Measurements from ENCODE around the gene RSPO1. TPM values are rescaled to one million over a fixed set of nuclear protein-coding genes. Genes with fewer than 3 reads are reported as not detected.

Gene RSPO1
- total RNA-seq, 1 donor from 2014 or later = 4.3 TPM

GRCh38 chr1:37670133-37670532 lies 35.4 kb upstream of the RSPO1 start:
- ATAC-seq (no peak), DNase-seq (no peak)
- Histone ChIP-seq H3K27ac (no peak overlapping the region), H3K27me3 (ENCODE audit: low read depth) (peaks cover 12% of the 10 kb centered on the region), H3K9me3 (no peaks in the 10 kb centered on the region), H3K4me1 (no peaks in the 10 kb centered on the region), H3K36me3 (no peaks in the 10 kb centered on the region), H3K4me3 (no peak overlapping the region)
- TF ChIP-seq CTCF (IDR thresholded peaks at IDR 0.05) = no peak
- intact Hi-C loops (cut with DNase I) = no loop called here

GRCh38 chr1:37667023-37667671 lies 32.5 kb upstream of the RSPO1 start:
- ATAC-seq (no peak), DNase-seq (no peak)
- H3K27me3 ChIP-seq (ENCODE audit: low read depth) = peaks cover 12% of the 10 kb centered on the region
- H3K36me3 ChIP-seq = no peaks in the 10 kb centered on the region
- no peak overlapping the region for H3K27ac ChIP-seq
- no peak overlapping the region for H3K4me3 ChIP-seq
- intact Hi-C loops (cut with DNase I) = no loop called here
- no peaks in the 10 kb centered on the region for H3K9me3 ChIP-seq
- TF ChIP-seq CTCF (IDR thresholded peaks at IDR 0.05) = no peak
- H3K4me1 ChIP-seq = no peaks in the 10 kb centered on the region

GRCh38 chr1:37666241-37666867 lies 31.7 kb upstream of the RSPO1 start:
- H3K27me3 ChIP-seq (ENCODE audit: low read depth) = peaks cover 11% of the 10 kb centered on the region
- TF ChIP-seq CTCF (IDR thresholded peaks at IDR 0.05) = no peak
- no peak for DNase-seq
- H3K9me3 ChIP-seq = no peaks in the 10 kb centered on the region
- no peak overlapping the region for H3K27ac ChIP-seq
- no peak overlapping the region for H3K4me3 ChIP-seq
- no peak for ATAC-seq
- H3K4me1 ChIP-seq = no peaks in the 10 kb centered on the region
- intact Hi-C loops (cut with DNase I) = no loop called here
- no peaks in the 10 kb centered on the region for H3K36me3 ChIP-seq

GRCh38 chr1:37663426-37664000 lies 28.8 kb upstream of the RSPO1 start:
- peaks cover 12% of the 10 kb centered on the region for H3K27me3 ChIP-seq (ENCODE audit: low read depth)
- no peak overlapping the region for H3K27ac ChIP-seq
- no peaks in the 10 kb centered on the region for H3K9me3 ChIP-seq
- no peaks in the 10 kb centered on the region for H3K36me3 ChIP-seq
- H3K4me1 ChIP-seq = no peaks in the 10 kb centered on the region
- DNase-seq (no peak), ATAC-seq (no peak)
- H3K4me3 ChIP-seq = no peak overlapping the region
- no peak for TF ChIP-seq CTCF (IDR thresholded peaks at IDR 0.05)
- intact Hi-C loops (cut with DNase I) = no loop called here

GRCh38 chr1:37662031-37662755 lies 27.5 kb upstream of the RSPO1 start:
- no peak for ATAC-seq
- DNase-seq = no peak
- H3K27me3 ChIP-seq (ENCODE audit: low read depth) = peaks cover 15% of the 10 kb centered on the region
- H3K4me3 ChIP-seq = no peak overlapping the region
- no peak overlapping the region for H3K27ac ChIP-seq
- no peaks in the 10 kb centered on the region for H3K4me1 ChIP-seq
- H3K36me3 ChIP-seq = no peaks in the 10 kb centered on the region
- H3K9me3 ChIP-seq = no peaks in the 10 kb centered on the region
- intact Hi-C loops (cut with DNase I) = no loop called here
- no peak for TF ChIP-seq CTCF (IDR thresholded peaks at IDR 0.05)

Data from lower lobe of right lung (tissue), 2 donors.